ENCODE results near the gene ARID4B.

DNA sequence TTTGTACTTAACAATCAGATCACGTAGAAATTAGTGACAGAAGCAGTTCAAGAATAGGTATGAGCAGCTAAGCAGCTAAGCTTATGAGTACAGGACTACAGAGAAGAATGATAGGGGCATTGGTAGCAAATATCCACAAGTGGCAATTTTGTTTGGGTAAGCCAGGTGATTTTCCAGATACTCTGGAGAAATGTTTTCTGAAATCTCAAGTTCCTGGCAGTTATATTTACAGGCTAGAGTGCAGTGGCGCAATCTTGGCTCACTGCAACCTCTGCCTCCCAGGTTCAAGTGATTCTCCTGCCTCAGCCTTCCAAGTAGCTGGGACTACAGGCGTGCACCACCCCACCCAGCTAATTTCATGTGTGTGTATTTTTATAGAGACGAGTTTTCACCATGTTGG lies 55.1 kb downstream of the ARID4B start:
- TF ChIP-seq CTCF (conservative IDR thresholded peaks at IDR 0.05 in 1 of 2, IDR thresholded peaks at IDR 0.05 in 1 of 2; ENCODE audit: extremely low read depth in 1 of 2, insufficient read depth in 1 of 2, low read depth in 1 of 2, low read length in 2 of 2) (no peak), EZH2 (IDR thresholded peaks at IDR 0.05; ENCODE audit: borderline replicate concordance, low read length) (no peak)

Data from mammary epithelial cell (primary cell).